Stomach (tissue), 9 donors: ENCODE results near the gene ALG2. TPM values are rescaled to one million over a fixed set of nuclear protein-coding genes. Genes with fewer than 3 reads are reported as not detected.

ENCODE experiments used
- DNase-seq, 2 donors: peaks; one replicate each; pipeline versions ENCODE4 v3.0.0 to v3.0.0-alpha.2; 2013 to 2019
- H3K27ac ChIP-seq, 5 donors: fragments of 200-600 bp in 4 of 5; sonication (generic) in 4 of 5; one replicate each; pipeline ENCODE4 v1.5.1; 2013 to 2019; ENCODE audit warnings: mild to moderate bottlenecking in 1 of 5, moderate library complexity in 1 of 5
- H3K27me3 ChIP-seq, 3 donors: fragments of 200-600 bp; sonication (generic); one replicate each; pipeline ENCODE4 v1.5.1; 2017 to 2019; ENCODE audit warnings: mixed run types in 1 of 3
- H3K36me3 ChIP-seq, 4 donors: fragments of 200-600 bp; sonication (generic); 1 replicate in 3 of 4; 2 replicates in 1 of 4; pipeline ENCODE4 v1.5.1; 2016 to 2019
- H3K4me1 ChIP-seq, 4 donors: fragments of 200-600 bp; sonication (generic); one replicate each; pipeline ENCODE4 v1.5.1; 2016 to 2019
- H3K4me3 ChIP-seq, 4 donors: fragments of 200-600 bp; sonication (generic) in 3 of 4; one replicate each; pipeline ENCODE4 v1.5.1; 2016 to 2019; ENCODE audit warnings: mild to moderate bottlenecking in 1 of 4
- H3K9me3 ChIP-seq, 4 donors: fragments of 200-600 bp; sonication (generic); one replicate each; pipeline ENCODE4 v1.5.1; 2016 to 2019
- EP300 ChIP-seq: sonication (generic); formaldehyde crosslinking; IDR thresholded peaks from one replicate; pipeline ENCODE4 v1.6.1; 2017; ENCODE audit warnings: antibody characterized with exemption
- POLR2A ChIP-seq, 4 donors: fragments of 450-650 bp; IDR thresholded peaks; one replicate each; pipeline ENCODE4 v1.6.1; 2016; ENCODE audit warnings: antibody characterized with exemption in 4 of 4, control low read depth in 2 of 4, mild to moderate bottlenecking in 1 of 4, moderate library complexity in 1 of 4
- POLR2AphosphoS5 ChIP-seq, 3 donors: sonication (generic); formaldehyde crosslinking; IDR thresholded peaks; one replicate each; pipeline ENCODE4 v1.6.1; 2016; ENCODE audit warnings: antibody characterized with exemption in 3 of 3
- WGBS, 5 donors: extraction: QIAGEN DNeasy Blood & Tissue Kit in 3 of 5; methylation state at CpG; one replicate each; pipeline versions ENCODE4 v1.1.5 to v1.1.7; 2013 to 2018; 5-methylcytosine and 5-hydroxymethylcytosine counted together
- intact Hi-C: fragments of 100-400 bp; cut with DNase I; formaldehyde crosslinking; loops from one replicate; pipeline ENCODE4 v1.15.1; 2023; ENCODE audit warnings: low total_unique reads
- polyA plus RNA-seq, 3 donors: library from polyadenylated mRNA; stranded (reverse); fragments of 200-250 nt; gene quantifications; one replicate each; pipeline ENCODE4 v1.2.3, GENCODE V29; 2013
- total RNA-seq, 5 donors: library from RNA; depleted of rRNA; stranded (reverse); fragments of >200 nt; gene quantifications; one replicate each; pipeline versions ENCODE4 v1.1.0 to v1.2.3, GENCODE V29; 2014 to 2016
- TF ChIP-seq, protein P1 (sequence below), 7 experiments: fragments of 450-650 bp in 4 of 7; fragments of 200-600 bp in 3 of 7; sonication (generic) in 3 of 7; IDR thresholded peaks; one replicate each; pipeline ENCODE4 v1.5.1; 2016 to 2019; ENCODE audit warnings: antibody characterized with exemption in 7 of 7, control low read depth in 2 of 7, mild to moderate bottlenecking in 1 of 7
- donor health status: healthy with polysubstance abuse.
- donor health status: Bipolar disorder and iron deficiency.
- donor health status: healthy.

ALG2 gene
- total and polyA plus RNA-seq, 8 donors: 1.8 to 33.9 (median 20.8) TPM

DNA sequence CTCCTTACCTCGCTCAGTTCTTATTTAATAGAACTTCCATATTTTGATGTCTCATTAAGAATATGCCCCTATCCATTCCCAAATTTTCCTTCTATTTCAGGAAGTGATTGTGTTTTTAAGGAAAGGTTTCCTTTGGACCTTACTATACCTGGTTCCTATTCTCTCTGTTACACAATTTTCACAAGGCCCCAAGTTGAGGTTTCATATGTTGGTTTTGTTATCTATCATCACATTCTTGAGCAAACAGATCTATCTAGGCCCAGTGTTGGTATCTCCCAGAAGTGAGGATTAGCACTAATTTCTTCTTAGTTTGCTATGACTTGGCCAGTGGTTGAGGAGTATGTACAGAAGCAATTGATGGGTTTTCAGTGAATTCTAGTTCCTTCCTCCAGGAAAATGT, 41.5 kb downstream of the ALG2 start:
- TF ChIP-seq POLR2A (IDR thresholded peaks at IDR 0.05) (no peak), EP300 (no peak), POLR2AphosphoS5 (IDR thresholded peaks at IDR 0.05) (no peak)
- TF ChIP-seq, protein P1, sequence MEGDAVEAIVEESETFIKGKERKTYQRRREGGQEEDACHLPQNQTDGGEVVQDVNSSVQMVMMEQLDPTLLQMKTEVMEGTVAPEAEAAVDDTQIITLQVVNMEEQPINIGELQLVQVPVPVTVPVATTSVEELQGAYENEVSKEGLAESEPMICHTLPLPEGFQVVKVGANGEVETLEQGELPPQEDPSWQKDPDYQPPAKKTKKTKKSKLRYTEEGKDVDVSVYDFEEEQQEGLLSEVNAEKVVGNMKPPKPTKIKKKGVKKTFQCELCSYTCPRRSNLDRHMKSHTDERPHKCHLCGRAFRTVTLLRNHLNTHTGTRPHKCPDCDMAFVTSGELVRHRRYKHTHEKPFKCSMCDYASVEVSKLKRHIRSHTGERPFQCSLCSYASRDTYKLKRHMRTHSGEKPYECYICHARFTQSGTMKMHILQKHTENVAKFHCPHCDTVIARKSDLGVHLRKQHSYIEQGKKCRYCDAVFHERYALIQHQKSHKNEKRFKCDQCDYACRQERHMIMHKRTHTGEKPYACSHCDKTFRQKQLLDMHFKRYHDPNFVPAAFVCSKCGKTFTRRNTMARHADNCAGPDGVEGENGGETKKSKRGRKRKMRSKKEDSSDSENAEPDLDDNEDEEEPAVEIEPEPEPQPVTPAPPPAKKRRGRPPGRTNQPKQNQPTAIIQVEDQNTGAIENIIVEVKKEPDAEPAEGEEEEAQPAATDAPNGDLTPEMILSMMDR (IDR thresholded peaks at IDR 0.05): no peak
- no peak overlapping the region for H3K27ac ChIP-seq
- H3K4me1 ChIP-seq: peaks cover 0 to 14% (median 10%) of the 10 kb centered on the region in 4 donors
- no peak overlapping the region for H3K4me3 ChIP-seq
- no peaks in the 10 kb centered on the region for H3K9me3 ChIP-seq
- no peaks in the 10 kb centered on the region for H3K27me3 ChIP-seq
- 84 to 96% (median 93%) methylated on average over 1 of the region's 1 CpG for WGBS, 5 donors
- intact Hi-C loops: no loop called here
- DNase-seq: no peak
- H3K36me3 ChIP-seq: no peaks in the 10 kb centered on the region

- WGBS, 5 donors: 91 to 94% (median 93%) methylated on average over 17 of the region's 17 CpGs
- Histone ChIP-seq H3K4me1 (peaks cover 0 to 4% (median 2%) of the 10 kb centered on the region in 4 donors), H3K36me3 (no peaks in the 10 kb centered on the region), H3K27me3 (no peaks in the 10 kb centered on the region), H3K4me3 (no peak overlapping the region), H3K9me3 (no peaks in the 10 kb centered on the region), H3K27ac (no peak overlapping the region)
- TF ChIP-seq, protein P1 (IDR thresholded peaks at IDR 0.05): no peak
- TF ChIP-seq POLR2A (IDR thresholded peaks at IDR 0.05) (no peak), EP300 (no peak), POLR2AphosphoS5 (IDR thresholded peaks at IDR 0.05) (no peak)
- intact Hi-C loops: no loop called here
- DNase-seq: no peak
Measured at GRCh38 chr9:99178912-99179872, 42.5 kb downstream of the ALG2 start.

GRCh38 chr9:99177576-99178366, 44.0 kb downstream of the ALG2 start:
- TF ChIP-seq POLR2AphosphoS5 (IDR thresholded peaks at IDR 0.05): no peak
- TF ChIP-seq, protein P1 (IDR thresholded peaks at IDR 0.05): no peak
- TF ChIP-seq EP300: no peak
- TF ChIP-seq POLR2A (IDR thresholded peaks at IDR 0.05): no peak
- whole genome bisulfite sequencing, 5 donors: 84 to 92% (median 90%) methylated on average over 8 of the region's 8 CpGs
- no peaks in the 10 kb centered on the region for H3K4me1 ChIP-seq
- H3K27ac ChIP-seq: no peak overlapping the region
- H3K9me3 ChIP-seq: no peaks in the 10 kb centered on the region
- no peak overlapping the region for H3K4me3 ChIP-seq
- no peaks in the 10 kb centered on the region for H3K27me3 ChIP-seq
- H3K36me3 ChIP-seq: no peaks in the 10 kb centered on the region
- DNase-seq: no peak
- intact Hi-C loops: no loop called here

GRCh38 chr9:99176527-99177013, 45.2 kb downstream of the ALG2 start:
- no peaks in the 10 kb centered on the region for H3K9me3 ChIP-seq
- WGBS, 5 donors: 61 to 78% (median 75%) methylated on average over 4 of the region's 4 CpGs
- H3K36me3 ChIP-seq: no peaks in the 10 kb centered on the region
- no peaks in the 10 kb centered on the region for H3K4me1 ChIP-seq
- no peak overlapping the region for H3K27ac ChIP-seq
- no peak for DNase-seq
- H3K27me3 ChIP-seq: no peaks in the 10 kb centered on the region
- TF ChIP-seq, protein P1 (IDR thresholded peaks at IDR 0.05): no peak
- no peak for TF ChIP-seq EP300
- no peak for TF ChIP-seq POLR2AphosphoS5 (IDR thresholded peaks at IDR 0.05)
- no peak for TF ChIP-seq POLR2A (IDR thresholded peaks at IDR 0.05)
- intact Hi-C loops: no loop called here
- no peak overlapping the region for H3K4me3 ChIP-seq
